Liver (tissue), 3 donors: Measurements from ENCODE around the gene IL31RA.

ENCODE experiments used
- JUND ChIP-seq, 2 donors: IDR thresholded peaks; 2 replicates each; pipeline ENCODE4 v1.6.1; 2016; ENCODE audit warnings: antibody characterized with exemption in 2 of 2
- MAX ChIP-seq: IDR thresholded peaks from 2 replicates; pipeline ENCODE4 v1.6.1; 2016; ENCODE audit warnings: antibody characterized with exemption
- NR2F2 ChIP-seq: IDR thresholded peaks from 2 replicates; pipeline ENCODE4 v1.6.1; 2016; ENCODE audit warnings: antibody characterized with exemption
- RAD21 ChIP-seq, 2 donors: IDR thresholded peaks; 2 replicates each; pipeline ENCODE4 v1.6.1; 2016; ENCODE audit warnings: antibody characterized with exemption in 2 of 2, mild to moderate bottlenecking in 2 of 2
- REST ChIP-seq: IDR thresholded peaks from 2 replicates; pipeline ENCODE4 v1.6.1; 2016; ENCODE audit warnings: antibody characterized with exemption, mild to moderate bottlenecking
- SP1 ChIP-seq: IDR thresholded peaks from 2 replicates; pipeline ENCODE4 v1.6.1; 2018; ENCODE audit warnings: antibody characterized with exemption, mild to moderate bottlenecking
- TAF1 ChIP-seq: conservative IDR thresholded peaks from 2 replicates; pipeline ENCODE4 v1.6.1; 2016; ENCODE audit warnings: antibody characterized with exemption, mild to moderate bottlenecking
- TF ChIP-seq, protein P1 (sequence below): fragments of 150-350 bp; IDR thresholded peaks from 2 replicates; pipeline ENCODE4 v1.5.1; 2017; ENCODE audit warnings: improper control_type of control experiment, low read depth, low read length; ENCODE audit not compliant: missing input control
- TF ChIP-seq, protein P2 (sequence below): IDR thresholded peaks from 2 replicates; pipeline ENCODE4 v1.6.1; 2016; ENCODE audit warnings: antibody characterized with exemption
- TF ChIP-seq, protein P3 (sequence below): IDR thresholded peaks from 2 replicates; pipeline ENCODE4 v1.6.1; 2016; ENCODE audit warnings: antibody characterized with exemption
- donor health status: healthy.
- donor health status: healthy.

DNA sequence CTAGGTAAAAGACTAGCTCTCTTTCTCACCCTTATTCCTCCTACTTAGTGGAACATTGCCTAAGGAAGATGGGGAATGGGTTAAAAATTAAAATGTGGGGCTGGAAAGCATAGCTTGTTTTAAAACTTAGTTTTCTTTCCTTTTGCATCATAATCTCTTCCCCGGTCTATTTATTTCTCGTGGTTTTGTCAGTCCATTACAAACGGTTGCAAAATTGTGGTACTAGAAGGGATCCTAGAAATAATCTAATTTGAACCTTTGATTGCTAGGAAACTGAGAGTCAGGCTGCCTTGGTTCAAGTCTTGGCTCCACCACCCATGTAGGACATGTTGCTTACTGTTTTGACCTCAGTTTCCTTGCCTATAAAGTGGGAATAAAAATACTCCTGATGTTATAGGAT lies 1.3 kb downstream of the IL31RA start:
- TF ChIP-seq, protein P1, sequence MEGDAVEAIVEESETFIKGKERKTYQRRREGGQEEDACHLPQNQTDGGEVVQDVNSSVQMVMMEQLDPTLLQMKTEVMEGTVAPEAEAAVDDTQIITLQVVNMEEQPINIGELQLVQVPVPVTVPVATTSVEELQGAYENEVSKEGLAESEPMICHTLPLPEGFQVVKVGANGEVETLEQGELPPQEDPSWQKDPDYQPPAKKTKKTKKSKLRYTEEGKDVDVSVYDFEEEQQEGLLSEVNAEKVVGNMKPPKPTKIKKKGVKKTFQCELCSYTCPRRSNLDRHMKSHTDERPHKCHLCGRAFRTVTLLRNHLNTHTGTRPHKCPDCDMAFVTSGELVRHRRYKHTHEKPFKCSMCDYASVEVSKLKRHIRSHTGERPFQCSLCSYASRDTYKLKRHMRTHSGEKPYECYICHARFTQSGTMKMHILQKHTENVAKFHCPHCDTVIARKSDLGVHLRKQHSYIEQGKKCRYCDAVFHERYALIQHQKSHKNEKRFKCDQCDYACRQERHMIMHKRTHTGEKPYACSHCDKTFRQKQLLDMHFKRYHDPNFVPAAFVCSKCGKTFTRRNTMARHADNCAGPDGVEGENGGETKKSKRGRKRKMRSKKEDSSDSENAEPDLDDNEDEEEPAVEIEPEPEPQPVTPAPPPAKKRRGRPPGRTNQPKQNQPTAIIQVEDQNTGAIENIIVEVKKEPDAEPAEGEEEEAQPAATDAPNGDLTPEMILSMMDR, result no peak
- TF ChIP-seq RAD21 (IDR thresholded peaks at IDR 0.05) (no peak), MAX (no peak), SP1 (no peak), JUND (IDR thresholded peaks at IDR 0.05) (no peak), TAF1 (no peak), NR2F2 (no peak), REST (no peak)
- TF ChIP-seq, protein P2, sequence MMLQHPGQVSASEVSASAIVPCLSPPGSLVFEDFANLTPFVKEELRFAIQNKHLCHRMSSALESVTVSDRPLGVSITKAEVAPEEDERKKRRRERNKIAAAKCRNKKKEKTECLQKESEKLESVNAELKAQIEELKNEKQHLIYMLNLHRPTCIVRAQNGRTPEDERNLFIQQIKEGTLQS, result no peak
- TF ChIP-seq, protein P3, sequence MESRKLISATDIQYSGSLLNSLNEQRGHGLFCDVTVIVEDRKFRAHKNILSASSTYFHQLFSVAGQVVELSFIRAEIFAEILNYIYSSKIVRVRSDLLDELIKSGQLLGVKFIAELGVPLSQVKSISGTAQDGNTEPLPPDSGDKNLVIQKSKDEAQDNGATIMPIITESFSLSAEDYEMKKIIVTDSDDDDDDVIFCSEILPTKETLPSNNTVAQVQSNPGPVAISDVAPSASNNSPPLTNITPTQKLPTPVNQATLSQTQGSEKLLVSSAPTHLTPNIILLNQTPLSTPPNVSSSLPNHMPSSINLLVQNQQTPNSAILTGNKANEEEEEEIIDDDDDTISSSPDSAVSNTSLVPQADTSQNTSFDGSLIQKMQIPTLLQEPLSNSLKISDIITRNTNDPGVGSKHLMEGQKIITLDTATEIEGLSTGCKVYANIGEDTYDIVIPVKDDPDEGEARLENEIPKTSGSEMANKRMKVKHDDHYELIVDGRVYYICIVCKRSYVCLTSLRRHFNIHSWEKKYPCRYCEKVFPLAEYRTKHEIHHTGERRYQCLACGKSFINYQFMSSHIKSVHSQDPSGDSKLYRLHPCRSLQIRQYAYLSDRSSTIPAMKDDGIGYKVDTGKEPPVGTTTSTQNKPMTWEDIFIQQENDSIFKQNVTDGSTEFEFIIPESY, result no peak
